Stimulated activated CD4-positive, alpha-beta T cell treated with anti-CD3 and anti-CD28 coated beads, Interleukin-15, amount 100 ng/mL, for 1 hour (primary cell): Measurements from ENCODE around the gene CFAP97D1.
"Not testable (repeated sequence)": the region's sequence is repeated elsewhere in the genome, so short reads cannot be mapped to it uniquely, and the experiment has no call there.

Experiments
- DNase-seq, 2 donors: peaks; one replicate each; pipeline ENCODE4 v3.0.0-alpha.2; 2020; ENCODE audit warnings: low read depth in 1 of 2, low spot score in 1 of 2

Gene CFAP97D1

DNA sequence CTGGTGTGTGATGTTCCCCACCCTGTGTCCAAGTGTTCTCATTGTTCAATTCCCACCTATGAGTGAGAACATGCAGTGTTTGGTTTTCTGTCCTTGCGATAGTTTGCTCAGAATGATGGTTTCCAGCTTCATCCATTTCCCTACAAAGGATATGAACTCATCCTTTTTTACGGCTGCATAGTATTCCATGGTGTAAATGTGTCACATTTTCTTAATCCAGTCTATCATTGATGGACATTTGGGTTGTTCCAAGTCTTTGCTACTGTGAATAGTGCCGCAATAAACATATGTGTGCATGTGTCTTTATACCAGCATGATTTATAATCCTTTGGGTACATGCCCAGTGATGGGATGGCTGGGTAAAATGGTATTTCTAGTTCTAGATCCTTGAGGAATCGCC is 12.4 kb downstream of the CFAP97D1 start:
- not testable (repeated sequence) for DNase-seq

DNA sequence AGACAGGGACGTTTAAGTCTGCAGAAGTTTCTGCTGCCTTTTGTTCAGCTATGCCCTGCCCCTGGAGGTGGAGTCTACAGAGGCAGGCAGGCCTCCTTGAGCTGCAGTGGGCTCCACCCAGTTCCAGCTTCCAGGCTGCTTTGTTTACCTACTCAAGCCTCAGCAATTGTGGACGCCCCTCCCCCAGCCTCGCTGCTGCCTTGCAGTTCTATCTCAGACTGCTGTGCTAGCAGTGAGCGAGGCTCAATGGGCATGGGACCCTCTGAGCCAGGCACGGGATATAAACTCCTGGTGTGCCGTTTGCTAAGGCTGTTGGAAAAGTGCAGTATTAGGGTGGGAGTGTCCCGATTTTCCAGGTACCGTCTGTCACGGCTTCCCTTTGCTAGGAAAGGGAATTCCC is 17.8 kb downstream of the CFAP97D1 start:
- DNase-seq: not testable (repeated sequence)

DNA sequence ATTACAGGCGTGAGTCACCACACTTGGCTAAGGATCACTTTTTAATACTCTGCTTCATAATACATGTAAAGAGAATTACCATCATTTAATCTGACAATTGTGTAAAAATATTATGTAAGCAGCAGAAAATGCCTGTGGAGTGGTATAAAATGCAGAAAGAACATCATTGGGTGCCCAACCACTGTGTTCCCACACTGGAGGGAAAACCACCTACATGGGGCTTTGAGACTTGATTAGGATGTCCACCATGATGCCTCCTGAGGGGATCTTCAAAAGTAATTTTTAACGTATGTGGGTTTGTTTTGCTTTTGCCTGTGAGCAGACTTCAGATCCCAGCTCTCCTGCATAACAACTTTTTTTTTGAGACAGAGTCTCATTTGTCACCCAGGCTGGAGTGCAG is 18.8 kb downstream of the CFAP97D1 start:
- no peak for DNase-seq

DNA sequence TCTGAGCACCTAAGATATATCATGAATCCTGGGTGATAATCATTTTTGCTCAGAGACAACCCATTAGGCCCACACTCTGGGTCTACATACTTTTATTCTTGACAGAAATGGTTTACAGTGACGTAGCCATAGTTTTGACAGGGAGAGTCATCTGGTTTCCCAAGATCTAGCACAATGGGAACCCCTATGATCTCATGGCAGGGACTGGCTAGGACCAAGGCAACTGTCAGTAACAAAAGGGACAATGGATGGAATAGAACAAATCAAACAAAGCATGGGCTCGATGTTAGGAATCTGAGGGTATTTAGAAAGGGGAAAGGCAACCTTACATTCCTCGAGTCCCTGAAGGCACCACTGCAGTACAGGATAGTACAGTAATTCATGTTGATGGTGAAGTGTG is 20.5 kb downstream of the CFAP97D1 start:
- DNase-seq: no peak

DNA sequence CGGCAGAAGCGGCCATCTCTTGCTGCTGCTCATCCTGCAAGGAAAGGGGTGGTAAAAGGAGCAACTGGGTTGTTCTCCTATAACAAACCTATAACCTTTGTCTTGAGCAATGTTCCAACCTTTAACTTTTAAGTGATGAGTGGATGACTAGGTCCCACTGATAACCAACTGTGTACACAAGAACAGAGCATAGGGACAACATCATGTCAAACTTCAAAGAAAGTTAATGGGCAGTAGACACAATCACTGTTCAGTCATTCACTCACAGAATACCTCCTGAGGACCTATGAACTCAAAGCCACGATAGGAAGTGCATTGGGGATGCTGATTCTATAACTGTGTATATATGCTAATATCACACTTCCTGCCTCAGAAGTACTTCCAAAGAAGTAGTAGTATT is 21.6 kb downstream of the CFAP97D1 start:
- no peak for DNase-seq

DNA sequence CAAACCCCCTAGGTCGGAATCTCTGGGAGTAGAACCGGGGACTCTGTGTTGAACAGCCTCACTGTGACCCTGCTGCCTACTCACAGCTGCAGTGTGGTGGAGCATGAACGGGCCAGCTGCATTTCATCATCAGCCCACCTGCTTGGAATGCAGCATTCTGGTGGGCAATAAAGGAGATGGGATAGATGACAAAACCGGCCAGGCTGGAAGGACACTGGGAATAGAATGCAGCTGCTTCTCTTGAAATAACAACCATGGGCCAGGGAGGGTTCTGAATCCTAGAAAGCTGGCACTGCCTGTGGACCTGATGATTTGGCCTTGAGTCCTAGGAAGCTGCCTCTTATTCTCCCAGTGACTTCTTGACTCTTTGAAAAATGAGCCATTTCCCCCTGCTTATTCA is 23.5 kb downstream of the CFAP97D1 start:
- DNase-seq: no peak

DNA sequence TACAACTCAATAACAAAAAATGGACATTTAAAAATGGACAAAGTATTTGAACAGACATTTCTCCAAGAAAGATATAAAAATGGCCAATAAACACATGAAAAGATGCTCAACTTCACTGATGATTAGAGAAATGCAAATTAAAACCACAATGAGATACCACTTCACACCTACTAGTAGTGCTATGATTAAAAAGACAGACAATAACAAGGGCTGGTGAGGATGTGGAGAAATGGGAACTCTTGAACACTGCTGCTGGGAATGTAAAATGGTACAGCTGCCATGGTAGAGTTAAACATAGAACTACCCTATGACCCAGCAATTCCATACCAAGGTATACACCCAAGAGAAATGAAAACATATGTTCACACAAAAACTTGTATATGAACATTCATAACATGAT is 24.9 kb downstream of the CFAP97D1 start:
- DNase-seq: no peak

DNA sequence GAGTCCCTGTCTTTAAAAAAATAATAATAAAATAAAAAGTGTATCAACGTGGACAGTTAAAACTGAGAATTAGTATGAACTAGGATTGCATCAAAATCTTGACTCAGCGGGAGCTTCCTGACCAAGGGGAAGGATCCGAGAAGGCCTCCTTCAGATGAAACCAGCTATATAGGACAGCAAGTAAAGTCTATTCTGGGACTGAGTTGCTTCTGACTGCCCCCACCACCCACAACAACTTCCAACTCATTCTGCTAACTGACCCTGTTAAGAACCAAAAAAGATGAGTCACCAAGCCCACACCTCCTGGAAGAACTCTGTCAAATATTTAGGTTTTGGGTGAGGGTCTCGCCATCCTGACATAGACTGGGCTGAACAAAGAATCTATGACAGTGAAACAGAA is 27.8 kb downstream of the CFAP97D1 start:
- no peak for DNase-seq

DNA sequence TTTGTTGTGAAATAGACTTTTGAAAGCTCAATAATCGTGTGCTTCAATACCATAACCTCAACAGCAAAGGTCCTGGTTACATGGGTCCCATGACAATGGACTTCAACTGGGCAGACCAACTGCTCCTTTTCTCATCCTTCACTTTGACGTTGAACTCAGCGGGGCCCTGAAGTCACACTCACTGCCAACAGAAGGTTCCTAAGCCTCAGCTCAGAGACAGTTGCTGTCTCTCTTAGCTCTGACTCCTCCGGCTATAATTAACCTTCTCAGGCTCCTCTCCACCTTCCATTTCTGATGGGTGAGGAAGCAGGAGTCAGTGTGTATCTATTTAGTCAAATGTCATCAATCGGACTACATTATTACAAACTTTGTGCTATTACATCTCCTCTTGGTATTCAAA is 28.9 kb downstream of the CFAP97D1 start:
- no peak for DNase-seq

DNA sequence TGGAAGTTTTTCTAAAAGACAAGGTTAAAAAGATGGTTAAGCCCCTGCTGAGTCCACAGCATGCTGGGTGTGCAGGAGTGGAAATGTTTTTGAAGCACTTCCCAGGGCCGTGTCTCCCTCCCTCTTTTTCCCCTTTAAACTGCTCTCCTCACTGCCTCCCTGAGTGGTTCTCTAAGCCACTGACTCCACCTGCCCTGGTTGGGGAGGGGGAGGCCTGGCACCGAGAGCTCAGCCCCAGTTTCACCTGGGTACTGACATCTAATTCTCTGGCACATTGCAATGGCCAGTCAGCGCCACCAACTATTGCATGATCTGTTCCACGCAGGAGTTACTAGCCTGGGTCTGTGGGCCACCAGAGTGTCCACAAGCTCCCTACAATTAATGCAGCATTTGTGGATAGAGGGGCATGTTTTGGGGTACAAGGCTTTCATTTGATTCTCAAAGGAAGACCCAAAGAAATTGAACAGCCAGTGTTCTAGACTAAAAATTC is 30.0 kb downstream of the CFAP97D1 start:
- DNase-seq: no peak

DNA sequence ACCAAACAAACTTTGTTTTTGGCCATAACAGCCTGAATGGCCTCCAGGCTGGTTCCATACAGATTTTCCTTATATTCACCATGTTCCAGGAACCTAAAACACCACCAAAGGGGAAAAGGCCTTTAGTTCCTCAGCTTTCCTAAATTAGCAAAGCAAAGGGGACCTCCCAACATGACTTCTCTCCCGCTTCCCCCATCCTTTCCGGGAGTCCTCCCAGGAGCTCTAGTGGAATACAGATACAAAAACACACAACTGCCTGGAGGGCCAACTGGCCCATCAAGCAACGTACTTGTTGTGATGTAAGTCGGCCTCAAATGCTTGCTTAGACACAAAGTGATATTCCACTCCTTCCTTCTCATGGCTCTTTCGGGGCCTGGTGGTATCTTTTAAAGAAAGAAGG is 30.6 kb downstream of the CFAP97D1 start:
- no peak for DNase-seq

DNA sequence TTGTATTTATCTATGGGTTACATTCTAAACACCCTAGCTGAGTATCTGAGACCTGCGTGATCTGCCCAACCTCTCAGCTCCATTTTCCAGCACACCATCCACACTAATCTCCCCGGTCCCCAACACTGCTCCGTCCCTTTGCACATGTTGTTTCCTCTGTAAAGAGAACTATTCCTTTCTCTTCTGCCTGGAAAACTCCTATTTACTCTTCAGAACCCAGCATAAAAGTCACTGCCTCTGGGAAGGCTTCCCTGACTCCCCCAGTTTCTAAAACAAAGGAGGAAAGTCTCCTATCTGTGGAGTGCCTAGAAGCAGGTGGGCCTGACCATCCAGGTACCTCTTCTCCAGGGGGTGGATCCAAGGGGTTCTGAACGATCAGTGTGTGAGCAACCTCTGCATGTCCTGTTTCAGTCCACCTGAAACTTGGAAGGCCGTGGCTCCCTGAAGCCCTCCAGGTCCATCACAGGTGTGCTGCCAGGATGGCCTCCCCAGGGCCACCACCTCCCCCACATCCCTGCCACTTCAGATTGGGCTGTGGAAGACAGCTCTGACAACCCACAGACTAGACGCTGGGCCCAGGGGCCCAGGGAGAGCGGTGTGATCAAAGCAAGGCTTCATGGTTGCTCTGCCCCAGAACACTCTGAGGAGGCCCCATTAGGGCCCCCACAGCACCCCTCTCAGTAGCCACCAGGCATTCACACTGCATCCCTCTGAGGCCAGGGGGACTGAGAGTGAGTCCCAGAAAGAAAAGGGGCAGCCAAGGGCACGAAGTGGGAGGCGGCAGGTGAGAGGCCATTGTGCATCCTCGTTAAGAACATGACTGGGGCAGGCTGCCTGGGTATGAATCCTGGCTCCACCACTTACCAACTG is 32.4 kb downstream of the CFAP97D1 start:
- no peak for DNase-seq

DNA sequence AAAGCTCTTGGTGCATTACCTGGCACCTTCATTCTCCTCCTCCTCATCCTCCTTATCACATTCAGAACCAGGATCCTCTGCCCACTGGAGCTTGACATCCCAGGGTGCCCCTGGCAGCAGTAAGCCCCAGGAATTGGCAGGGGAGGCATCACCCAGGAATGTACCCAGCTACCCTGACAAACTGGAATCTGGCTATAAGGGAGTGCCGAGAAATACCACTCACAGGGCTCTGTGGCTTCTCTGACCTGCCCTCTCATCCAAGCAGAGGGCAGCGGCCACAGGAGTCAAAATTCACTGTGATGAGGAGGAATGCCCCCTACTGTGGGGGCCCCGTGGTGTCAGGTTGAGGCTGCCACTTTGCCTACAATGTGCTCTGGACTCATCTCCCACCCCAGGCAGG is 33.2 kb downstream of the CFAP97D1 start:
- DNase-seq: no peak

DNA sequence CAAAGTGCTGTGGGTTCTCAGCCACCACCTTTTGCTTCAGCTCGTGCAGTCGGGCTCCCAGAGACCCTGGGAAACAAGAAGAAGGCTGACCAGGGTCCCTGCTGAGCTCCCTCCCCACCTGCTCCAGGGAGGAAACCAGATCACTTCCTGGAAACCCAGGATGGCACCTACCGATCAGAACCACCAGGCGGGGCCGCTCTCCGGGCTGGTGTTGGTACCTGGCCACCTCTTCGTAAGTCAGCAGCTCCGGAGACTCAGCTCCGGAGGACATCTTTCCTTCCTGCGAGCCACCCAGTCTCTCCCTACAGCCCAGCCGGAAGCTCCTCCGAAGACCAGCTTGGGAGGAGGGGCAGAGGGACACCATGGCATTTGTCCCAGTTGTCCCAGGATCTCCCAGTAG is 33.8 kb downstream of the CFAP97D1 start:
- DNase-seq: no peak

DNA sequence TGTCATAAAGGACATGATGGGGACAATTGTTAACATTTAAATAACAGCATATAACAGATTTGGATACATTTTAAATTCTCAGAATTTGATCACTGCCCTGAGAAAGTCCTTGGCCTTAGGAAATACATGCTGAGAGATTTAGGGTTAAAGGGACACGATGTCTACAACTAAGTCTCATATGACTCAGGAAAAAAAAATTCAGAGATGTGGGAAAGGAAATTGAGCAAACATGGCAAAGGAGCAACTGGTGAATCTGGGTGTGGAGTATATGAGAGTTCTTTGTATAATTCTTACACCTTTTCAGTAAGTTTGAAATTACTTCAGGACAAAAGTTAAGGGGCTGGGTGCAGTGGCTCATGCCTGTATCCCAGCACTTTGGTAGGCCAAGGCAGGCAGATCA is 34.5 kb downstream of the CFAP97D1 start:
- DNase-seq: no peak

DNA sequence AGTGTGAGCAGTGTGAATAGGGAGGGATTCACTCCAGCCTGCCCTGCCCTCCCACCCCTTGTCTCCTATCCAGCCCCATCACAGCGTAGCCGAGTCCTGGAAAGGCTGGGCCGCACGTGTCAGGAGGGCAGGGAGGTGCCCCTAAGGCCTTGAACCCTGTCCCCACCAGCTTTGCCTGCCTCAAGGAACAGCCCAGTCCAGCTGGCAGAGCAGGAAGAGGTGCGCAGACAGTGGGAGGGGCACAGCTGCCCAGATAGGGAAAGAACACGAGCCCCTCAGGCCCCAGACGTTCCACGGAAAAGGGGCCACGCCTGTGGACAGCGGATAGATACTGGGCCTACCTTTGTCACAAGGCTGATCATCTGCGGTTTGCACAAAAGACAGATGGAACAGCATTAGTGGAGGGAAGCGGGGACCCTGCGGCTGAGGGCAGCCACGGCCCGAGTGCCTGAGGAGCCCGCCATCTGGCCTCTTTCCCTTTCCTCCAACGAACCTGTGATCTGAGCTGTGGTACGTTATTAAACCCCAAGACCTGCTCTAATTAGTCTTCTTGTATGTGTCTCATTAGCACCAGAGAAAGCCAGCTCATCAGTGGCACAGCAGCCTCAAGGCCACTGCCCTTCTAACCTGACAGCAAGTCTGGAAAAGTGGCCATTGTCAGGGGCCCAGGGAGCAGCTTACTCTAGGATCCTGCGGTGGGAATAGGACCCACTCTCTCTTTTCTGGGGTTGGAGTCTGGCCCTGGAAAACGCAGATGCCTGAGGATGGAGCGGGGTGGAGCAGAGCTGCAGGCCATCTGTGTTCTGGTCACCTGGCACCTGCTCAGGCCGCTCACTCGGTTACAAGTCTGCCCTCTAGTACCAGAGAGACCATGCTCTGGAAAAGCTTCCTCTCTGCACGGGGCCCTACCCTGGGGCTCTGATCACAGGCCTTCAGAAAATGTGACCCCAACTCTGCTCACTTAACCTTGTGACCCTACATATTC is 36.4 kb downstream of the CFAP97D1 start:
- DNase-seq: no peak

DNA sequence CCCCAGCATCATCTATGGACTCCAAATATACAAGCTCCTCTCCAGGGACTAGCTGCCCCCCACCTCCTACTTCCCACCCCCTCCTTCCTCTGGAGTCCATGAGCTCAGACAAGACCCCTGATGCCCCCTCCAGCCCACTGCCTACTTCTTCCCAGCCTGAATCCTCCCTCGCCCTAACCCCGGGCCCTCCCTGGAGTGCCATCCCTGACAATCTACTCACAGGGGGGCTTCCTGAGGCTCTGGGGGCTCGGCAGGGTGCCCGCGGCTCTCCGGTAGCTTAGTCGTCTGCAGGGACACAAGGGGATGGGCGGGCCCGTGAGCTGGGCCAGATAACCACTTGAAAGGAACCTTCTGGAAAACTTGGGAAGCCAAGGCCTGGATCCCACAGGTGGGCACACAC is 37.6 kb downstream of the CFAP97D1 start:
- no peak for DNase-seq

DNA sequence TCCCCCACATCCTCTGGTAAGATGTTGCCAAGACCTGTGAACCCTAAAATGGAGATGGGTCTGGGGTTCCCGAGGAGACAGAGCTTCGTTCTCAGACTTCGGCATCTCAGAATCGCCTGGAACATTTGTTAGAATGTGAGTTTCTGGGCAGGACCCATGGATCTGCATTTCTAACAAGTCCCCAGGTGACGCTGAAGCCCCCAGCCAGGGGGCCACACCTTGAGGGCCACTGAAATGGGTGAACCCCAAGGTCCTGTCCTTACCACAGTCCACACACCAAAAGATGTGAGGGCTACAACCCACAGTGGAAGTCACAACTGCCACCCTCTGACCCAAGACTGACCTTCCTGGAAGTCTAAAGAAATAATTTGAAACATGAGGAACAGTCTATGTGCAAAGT is 38.7 kb downstream of the CFAP97D1 start:
- no peak for DNase-seq

DNA sequence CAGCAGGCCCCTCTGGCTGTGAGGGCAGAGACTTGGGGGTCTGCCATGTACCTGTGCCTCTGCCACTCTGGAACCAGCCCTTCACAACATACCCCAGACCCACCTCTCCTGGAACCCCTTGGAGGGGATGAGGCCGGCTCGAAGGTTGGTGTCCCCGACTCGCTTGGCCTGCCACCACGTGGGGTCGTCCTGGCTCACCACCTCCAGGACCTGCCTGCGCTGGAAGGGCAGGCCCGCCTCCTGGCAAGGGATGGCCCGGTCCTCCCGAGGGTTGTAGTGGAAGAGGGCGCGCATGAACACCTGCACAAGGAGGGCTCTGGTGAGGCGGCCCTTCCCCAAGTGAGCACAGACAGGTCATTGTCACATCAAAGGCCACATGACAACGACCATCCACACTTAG is 40.5 kb downstream of the CFAP97D1 start:
- DNase-seq: no peak

DNA sequence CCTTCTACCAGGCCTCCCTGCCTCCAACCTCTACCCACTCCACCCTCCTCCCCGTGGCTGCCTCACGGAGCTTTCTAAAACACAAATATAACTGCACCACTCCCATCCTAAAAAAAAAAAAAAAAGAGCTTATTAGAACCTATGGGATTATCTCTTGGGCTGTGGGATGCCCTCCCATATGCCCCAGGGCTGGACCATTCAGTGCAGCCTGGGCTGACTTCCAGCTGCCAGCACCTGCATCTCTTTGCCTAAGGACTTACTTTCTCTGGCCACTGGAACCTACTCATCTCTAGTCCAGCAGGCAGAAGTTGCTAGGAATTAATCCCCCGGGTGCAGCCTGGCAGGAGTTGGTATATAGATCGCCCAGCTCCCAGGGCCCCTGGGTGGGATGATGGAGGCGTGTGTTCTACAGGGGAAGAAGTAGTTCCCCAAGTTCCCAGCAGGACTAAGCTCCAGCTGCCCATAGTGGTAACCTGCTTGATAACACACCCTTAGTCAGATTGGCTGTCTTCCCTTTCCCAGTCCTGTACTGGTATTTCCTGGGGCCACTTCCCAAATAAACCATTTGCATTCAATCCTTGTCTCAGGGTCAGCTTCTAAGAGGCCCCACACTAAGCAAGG is 42.4 kb downstream of the CFAP97D1 start:
- no peak for DNase-seq

DNA sequence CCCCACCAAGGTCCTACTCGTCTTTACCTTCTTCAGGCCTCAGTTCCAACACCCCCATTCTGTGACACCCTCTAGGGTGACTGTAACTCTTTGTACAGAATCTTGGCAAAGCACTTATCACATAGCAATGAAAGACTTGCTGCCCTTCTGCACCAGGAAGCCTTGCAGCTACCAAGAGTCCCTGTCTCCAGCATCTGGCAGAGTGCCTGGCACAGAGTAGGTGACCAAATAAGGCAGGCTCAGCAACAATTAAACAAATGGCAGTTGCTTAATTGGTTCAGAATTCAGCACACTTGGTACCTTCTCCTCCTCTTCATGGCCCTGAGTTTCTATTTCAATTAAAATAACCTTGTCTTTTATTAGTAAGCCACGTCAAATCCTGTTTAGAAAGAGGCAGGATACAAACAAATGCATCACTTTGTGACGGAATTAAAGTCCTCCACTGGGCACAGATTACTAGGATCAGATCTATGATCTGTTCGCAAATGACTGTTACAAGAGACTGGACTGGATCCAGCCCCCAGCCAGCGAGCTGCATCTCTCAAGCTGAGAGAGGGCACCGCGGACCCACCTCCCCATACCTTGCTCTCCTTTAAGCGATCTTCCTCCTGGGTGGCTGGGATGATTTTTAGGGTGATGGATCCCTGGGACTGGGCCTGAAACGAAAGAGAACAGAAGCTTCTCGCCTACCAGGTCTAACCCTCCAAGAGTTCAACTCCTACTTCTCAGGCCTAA is 43.3 kb downstream of the CFAP97D1 start:
- no peak for DNase-seq
